GM18858 (cell line): ENCODE measurements around the gene CCNA2.

ENCODE experiments used
- ATAC-seq: cut with Tn5 transposase; IDR thresholded peaks from one replicate; pipeline ENCODE4 v1.9.1; 2021; ENCODE audit not compliant: unreplicated experiment

CCNA2 gene

DNA sequence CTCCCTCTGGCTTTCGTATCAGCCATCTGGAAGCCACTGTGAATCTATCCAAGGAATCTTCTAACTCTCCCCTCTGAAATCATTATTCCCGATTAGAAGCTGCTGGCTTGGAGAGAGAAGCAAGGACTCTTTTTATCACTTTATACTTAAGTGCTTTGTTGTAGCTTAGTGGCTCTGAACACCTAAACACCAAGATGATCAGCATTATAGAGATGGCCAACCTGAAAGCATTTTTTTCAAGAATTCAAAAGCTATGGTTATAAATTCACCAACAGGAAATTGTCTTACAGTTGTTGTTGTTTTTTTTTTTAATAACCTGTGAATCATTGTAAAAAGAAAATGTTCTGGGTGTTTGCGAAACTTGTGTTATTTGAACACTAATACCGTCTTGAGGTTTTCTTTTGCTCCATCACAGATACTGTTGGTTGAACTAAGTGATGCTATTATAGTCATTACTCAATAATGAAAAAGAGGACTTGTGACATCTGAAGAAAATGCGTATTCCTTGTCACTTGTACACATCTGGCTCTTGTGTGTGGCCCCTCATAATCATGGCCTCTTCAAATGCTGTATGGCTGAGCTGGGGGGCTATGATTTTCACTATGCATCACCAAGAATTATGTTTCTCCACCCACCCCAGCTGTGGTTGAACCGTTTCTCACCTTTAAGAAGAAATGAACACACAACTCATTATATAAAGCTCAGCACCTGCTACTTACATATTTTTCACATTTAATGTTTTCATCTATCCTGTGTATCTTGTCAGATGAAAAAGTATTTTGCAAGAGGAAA lies 46.9 kb downstream of the CCNA2 start:
- ATAC-seq = no peak

DNA sequence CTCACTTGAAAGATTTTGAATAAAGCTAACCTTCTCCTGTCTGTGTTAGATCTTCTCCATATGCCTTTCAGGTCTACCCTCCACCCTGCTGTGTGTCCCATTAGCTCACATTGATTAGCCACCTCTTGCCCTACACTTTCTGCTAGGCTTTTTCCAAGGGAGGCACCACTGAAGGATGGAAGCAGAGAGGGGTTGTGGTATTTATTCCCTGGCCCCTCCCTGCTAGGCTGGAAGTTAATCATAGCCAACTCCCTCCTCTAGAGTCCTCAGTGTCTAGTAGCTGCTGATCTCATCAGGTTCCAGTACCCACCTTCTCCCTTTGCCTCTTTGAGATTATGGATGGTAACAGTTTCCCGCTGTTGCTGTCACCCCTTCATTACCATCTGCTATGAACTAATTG lies 49.8 kb downstream of the CCNA2 start:
- ATAC-seq = no peak

- ATAC-seq = no peak
Observed at GRCh38 chr4:121771869-121772268, 51.8 kb downstream of the CCNA2 start.

GRCh38 chr4:121769341-121769740 lies 54.3 kb downstream of the CCNA2 start:
- ATAC-seq = no peak

DNA sequence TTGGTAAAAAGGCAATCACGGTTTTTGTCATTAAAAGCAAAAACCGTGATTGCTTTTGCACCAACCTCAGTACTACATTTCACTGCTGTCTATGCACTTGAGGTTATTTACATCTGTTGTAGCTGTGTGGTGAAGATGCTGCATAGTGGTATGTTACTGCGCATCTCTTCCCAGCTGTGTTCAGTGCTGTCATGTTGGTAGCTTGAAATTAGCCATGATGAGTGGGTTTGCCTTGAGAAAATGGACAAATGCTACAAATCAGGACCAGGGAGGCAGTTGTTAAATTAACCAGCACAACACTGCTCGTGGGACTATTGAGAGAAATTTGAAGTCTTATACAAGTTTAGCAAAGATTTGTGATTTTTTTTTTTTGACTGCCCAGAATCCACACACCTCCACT lies 56.5 kb downstream of the CCNA2 start:
- no peak for ATAC-seq
